Progenitor cell of endocrine pancreas (in vitro differentiated cells): ENCODE measurements around the gene STEAP1B. TPM values are rescaled to one million over a fixed set of nuclear protein-coding genes. Genes with fewer than 3 reads are reported as not detected.

ENCODE experiments used
- DNase-seq: peaks from one replicate; pipeline ENCODE4 v3.0.0; 2021; ENCODE audit warnings: low spot score; ENCODE audit not compliant: unreplicated experiment
- H3K27ac Mint-ChIP-seq: 2 replicates; pipeline ENCODE4 v1.8.0; 2021; ENCODE audit warnings: mild to moderate bottlenecking, moderate library complexity, mixed read lengths
- H3K27me3 Mint-ChIP-seq: 2 replicates; pipeline ENCODE4 v1.8.0; 2021; ENCODE audit warnings: mixed read lengths
- H3K36me3 Mint-ChIP-seq: 2 replicates; pipeline ENCODE4 v1.8.0; 2022; ENCODE audit warnings: mixed read lengths; ENCODE audit not compliant: insufficient read depth
- H3K4me1 Mint-ChIP-seq: 2 replicates; pipeline ENCODE4 v1.8.0; 2021; ENCODE audit warnings: low read depth, mixed read lengths
- H3K4me3 Mint-ChIP-seq: 2 replicates; pipeline ENCODE4 v1.8.0; 2021; ENCODE audit warnings: low read depth, mild to moderate bottlenecking, moderate library complexity, mixed read lengths
- H3K9me3 Mint-ChIP-seq: 2 replicates; pipeline ENCODE4 v1.8.0; 2021; ENCODE audit warnings: low read depth, mixed read lengths
- CTCF ChIP-seq: fragments of 200-600 bp; sonication (generic); IDR thresholded peaks from one replicate; pipeline ENCODE4 v1.5.0; 2021; ENCODE audit warnings: antibody characterized with exemption, mild to moderate bottlenecking; ENCODE audit not compliant: unreplicated experiment
- total RNA-seq: library from RNA; stranded (reverse); gene quantifications from 2 replicates; pipeline ENCODE4 v1.2.1, GENCODE V29; 2021

Gene STEAP1B
- total RNA-seq, 1 donor from 2014 or later, result 0.89 TPM

DNA sequence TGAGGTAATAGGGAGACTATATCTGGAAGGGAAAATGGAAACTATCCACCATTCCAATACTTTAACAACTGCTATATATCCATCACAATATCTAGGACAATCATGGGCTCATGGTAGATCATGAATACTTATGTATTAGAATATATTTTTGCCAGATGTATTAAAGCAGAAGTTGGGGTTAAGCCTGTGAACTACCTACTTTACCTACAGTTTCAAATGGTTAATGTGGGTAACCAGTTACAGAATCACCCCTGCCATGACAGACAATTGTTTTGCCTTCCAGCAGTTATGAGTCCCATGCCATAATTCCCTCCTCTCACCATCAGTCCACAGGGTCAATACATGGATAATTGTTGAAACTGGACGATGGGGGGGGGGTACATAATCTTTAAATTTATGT, 113.1 kb downstream of the STEAP1B start:
- peaks cover 8% of the 10 kb centered on the region for H3K27me3 Mint-ChIP-seq
- H3K27ac Mint-ChIP-seq, result no peak overlapping the region
- peaks cover 3% of the 10 kb centered on the region for H3K4me1 Mint-ChIP-seq
- no peaks in the 10 kb centered on the region for H3K9me3 Mint-ChIP-seq
- TF ChIP-seq CTCF, result no peak
- no peaks in the 10 kb centered on the region for H3K36me3 Mint-ChIP-seq
- no peak for DNase-seq
- H3K4me3 Mint-ChIP-seq, result no peak overlapping the region

DNA sequence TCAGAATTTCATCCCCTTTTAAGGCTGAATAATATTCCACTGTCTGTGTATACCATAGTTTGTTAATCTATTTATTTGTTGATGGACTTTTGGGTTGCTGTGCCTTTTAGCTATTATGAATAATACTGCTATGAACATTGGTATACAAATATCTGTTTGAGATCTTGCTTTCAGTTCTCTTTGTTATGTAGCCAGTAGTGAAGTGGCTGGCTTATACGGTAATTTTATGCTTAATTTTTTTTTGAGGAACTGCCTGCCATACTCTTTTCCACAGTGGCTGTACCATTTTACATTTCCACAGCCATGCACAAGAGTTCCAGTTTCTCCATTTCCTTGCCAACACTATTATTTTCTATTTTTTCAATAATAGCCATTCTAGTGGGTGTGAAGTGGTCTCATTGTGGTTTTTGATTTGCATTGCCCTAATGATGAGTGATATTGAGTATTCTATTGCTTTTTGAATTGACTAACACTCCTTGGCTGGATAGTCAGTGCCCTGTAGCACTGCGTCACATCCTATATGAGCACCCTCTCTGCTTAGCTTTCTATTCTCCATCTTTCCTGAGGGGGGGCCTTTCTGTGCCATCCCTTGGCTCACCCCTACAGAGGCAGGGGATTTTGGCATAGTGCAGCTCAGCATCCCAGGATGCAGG, 113.7 kb downstream of the STEAP1B start:
- H3K36me3 Mint-ChIP-seq, result no peaks in the 10 kb centered on the region
- TF ChIP-seq CTCF, result no peak
- no peak overlapping the region for H3K27ac Mint-ChIP-seq
- H3K9me3 Mint-ChIP-seq, result no peaks in the 10 kb centered on the region
- peaks cover 8% of the 10 kb centered on the region for H3K27me3 Mint-ChIP-seq
- DNase-seq, result no peak
- peaks cover under 1% of the 10 kb centered on the region for H3K4me1 Mint-ChIP-seq
- no peak overlapping the region for H3K4me3 Mint-ChIP-seq

DNA sequence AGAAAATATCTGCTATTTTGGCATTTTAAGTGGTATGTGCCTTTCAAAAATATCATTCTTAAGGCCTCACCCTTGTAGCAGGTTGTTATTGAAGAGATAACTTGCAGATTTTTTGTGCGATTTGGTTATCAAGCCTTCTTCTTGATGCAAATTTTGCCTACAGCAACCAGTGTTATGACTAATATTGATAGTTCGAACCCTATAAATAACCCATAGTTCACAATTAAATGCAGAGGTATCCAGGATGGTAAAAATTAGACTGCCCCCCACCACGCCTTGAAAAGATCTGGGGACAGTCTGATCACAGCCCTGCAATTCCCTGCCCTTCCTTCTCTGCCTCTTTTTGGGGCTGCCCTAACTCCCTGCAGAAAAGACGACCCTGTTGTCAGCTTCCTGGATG, 114.7 kb downstream of the STEAP1B start:
- no peaks in the 10 kb centered on the region for H3K4me1 Mint-ChIP-seq
- no peak for DNase-seq
- peaks cover 9% of the 10 kb centered on the region for H3K27me3 Mint-ChIP-seq
- H3K9me3 Mint-ChIP-seq, result no peaks in the 10 kb centered on the region
- H3K27ac Mint-ChIP-seq, result no peak overlapping the region
- no peaks in the 10 kb centered on the region for H3K36me3 Mint-ChIP-seq
- H3K4me3 Mint-ChIP-seq, result no peak overlapping the region
- TF ChIP-seq CTCF, result no peak

DNA sequence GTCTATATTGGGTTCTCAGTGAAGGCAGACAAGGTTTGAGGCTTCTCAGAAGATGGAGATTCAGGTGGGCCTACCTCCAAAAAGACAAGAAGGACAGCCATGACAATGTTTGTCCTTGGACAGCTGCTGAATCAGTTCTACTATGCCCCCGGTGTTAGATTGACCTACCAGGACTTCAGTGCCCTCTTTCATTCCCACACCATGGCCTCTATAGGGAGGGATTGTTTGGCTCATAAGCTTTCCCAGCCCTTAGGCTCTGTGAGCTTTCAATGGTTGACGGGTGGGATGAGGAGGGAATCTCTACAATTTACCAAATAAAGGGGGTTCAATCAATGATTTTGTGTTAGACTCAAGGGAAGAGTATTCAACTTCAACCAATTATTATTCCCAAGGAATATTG, 119.7 kb downstream of the STEAP1B start:
- Mint-ChIP-seq H3K27ac (no peak overlapping the region), H3K4me3 (no peak overlapping the region)

More for the DNA sequence above, 119.7 kb downstream of the STEAP1B start:
- DNase-seq, result no peak
- Mint-ChIP-seq H3K4me1 (peaks cover 11% of the 10 kb centered on the region), H3K27me3 (peaks cover 13% of the 10 kb centered on the region), H3K9me3 (no peaks in the 10 kb centered on the region), H3K36me3 (no peaks in the 10 kb centered on the region)
- TF ChIP-seq CTCF, result no peak
